ENCODE data around the gene RHOB. TPM values are rescaled to one million over a fixed set of nuclear protein-coding genes. Genes with fewer than 3 reads are reported as not detected.

Gene RHOB
- total and polyA plus RNA-seq, 2 of the 13 experiments (the other 11 are each of a cell fraction or from before 2014, with no cell fraction given), result 192 to 268 TPM

DNA sequence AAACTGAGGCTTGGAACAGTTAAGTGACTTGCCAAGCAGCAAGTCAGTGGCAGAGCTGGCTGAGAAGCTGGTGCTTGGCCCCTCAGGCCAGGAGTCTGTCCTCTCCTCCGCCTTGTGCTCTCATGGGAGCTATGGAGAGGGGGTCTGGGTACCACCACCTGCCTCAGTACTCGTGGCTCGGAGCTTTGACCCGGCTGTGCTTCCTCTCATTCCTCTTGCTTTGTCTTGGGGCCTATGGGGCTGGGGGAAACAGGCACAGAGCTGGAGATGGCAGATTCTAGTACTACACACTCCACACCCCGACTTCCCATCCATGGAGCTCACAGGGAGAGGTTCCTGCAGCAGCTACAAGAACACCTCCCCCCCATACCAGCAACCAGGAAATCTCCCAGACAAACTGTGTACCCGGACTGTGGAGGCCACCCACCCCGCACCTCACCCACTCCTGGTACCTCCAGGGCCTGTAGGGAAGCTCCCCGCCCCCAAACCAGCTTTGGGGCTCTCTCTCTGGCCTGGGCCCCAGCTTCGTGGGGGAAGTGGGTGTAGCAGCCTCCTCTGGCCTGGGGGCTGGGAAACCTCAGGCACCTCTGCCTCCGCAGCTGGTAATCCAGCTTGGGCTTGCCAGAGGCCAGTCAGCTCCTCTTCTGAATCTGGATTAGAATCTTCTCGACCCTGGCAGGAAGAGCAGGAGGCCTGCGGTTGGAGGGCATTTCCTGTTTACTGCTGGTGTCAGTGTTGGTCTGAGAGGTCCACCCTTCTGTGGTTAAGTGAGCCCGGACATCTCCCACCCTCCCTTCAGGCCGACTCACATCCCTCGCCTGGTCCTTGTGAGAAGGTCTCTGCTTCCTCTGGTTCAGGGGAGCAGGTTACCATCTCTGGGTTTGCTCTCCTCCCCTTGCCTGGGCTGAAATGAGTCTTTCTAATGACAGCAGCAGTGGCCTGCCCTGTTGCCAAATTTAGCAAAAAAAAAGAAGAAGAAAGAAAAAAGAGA, 22.3 kb upstream of the RHOB start:
- peaks cover 65% of the 10 kb centered on the region for H3K4me1 ChIP-seq (ENCODE audit: insufficient read depth, low read length)
- DNase-seq (ENCODE audit: low spot score) (no peak), ATAC-seq (no peak), FAIRE-seq (no peak)
- H3K9me3 ChIP-seq (ENCODE audit: low read length), result no peaks in the 10 kb centered on the region
- POLR2A ChIA-PET, result interaction anchor here (1.1 to 8.6 kb wide), 4 partner anchors 14 to 25 kb away, joined by 3 to 95 read pairs (median 19); partner anchors contain the start of gene RHOB
- CTCF ChIA-PET (ENCODE audit: low intra/inter-chr PET ratio, low total read pairs), result no interaction called here
- peak overlapping the region; percentile 2 to 52 (median 6); a peak in 3 of 6 replicates for H3K4me3 ChIP-seq (replicated peaks in 1 of 3; ENCODE audit: insufficient read depth in 1 of 3, low read depth in 2 of 3, low read length in 3 of 3)
- peak overlapping the region; percentile 68 for H3K4me2 ChIP-seq (ENCODE audit: low read depth, low read length)
- no peak overlapping the region for H2AFZ ChIP-seq (ENCODE audit: low read length)
- no TSS peak for BruUV-seq (replicated peaks)
- H3K36me3 ChIP-seq (replicated peaks in 1 of 2; ENCODE audit: control insufficient read depth in 1 of 2, insufficient read depth in 2 of 2, low read length in 2 of 2), result no peaks in the 10 kb centered on the region
- H3K79me2 ChIP-seq (ENCODE audit: insufficient read depth, low read length), result no peaks in the 10 kb centered on the region
- peaks cover 1 to 56% of the 10 kb centered on the region in 2 experiments for H3K27me3 ChIP-seq (ENCODE audit: control insufficient read depth in 1 of 2, insufficient read depth in 2 of 2, low read length in 2 of 2)
- intact Hi-C loops (cut with micrococcal nuclease; ENCODE audit: unreplicated experiment) (no loop called here), in situ Hi-C loops (cut with HindIII; ENCODE audit: extremely low pct_ligation_motif_present, low pct_unique_long_range_greater_than_20kb) (no loop called here)
- H4K20me1 ChIP-seq (ENCODE audit: insufficient read depth, low read length), result no peaks in the 10 kb centered on the region
- peak overlapping the region; percentile 12 for H3K9ac ChIP-seq (ENCODE audit: insufficient read depth, low read depth, low read length)
- whole genome bisulfite sequencing (ENCODE audit: low lambda C conversion rate), result 31% methylated on average over 14 of the region's 15 CpGs
- no peak overlapping the region for H3K27ac ChIP-seq (ENCODE audit: extremely low read length, insufficient read depth, low read length)
- TF ChIP-seq, protein P1, sequence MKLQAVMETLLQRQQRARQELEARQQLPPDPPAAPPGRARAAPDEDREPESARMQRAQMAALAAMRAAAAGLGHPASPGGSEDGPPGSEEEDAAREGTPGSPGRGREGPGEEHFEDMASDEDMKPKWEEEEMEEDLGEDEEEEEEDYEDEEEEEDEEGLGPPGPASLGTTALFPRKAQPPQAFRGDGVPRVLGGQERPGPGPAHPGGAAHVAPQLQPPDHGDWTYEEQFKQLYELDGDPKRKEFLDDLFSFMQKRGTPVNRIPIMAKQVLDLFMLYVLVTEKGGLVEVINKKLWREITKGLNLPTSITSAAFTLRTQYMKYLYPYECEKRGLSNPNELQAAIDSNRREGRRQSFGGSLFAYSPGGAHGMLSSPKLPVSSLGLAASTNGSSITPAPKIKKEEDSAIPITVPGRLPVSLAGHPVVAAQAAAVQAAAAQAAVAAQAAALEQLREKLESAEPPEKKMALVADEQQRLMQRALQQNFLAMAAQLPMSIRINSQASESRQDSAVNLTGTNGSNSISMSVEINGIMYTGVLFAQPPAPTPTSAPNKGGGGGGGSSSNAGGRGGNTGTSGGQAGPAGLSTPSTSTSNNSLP (IDR thresholded peaks at IDR 0.05; ENCODE audit: low read depth, low read length), result no peak
- TF ChIP-seq FOSL2 (CRISPR knock-in tag; IDR thresholded peaks at IDR 0.05) (peak; percentile 8; the same call in 1 of the 2 replicates), ZNF205 (CRISPR knock-in tag; IDR thresholded peaks at IDR 0.05) (peak; percentile 13; the same call in 1 of the 2 replicates), ZNF446 (CRISPR knock-in tag; IDR thresholded peaks at IDR 0.05) (no peak), CBFB (CRISPR knock-in tag; IDR thresholded peaks at IDR 0.05) (no peak), ZNF570 (CRISPR knock-in tag; IDR thresholded peaks at IDR 0.05; ENCODE audit: borderline replicate concordance) (no peak), ZNF577 (CRISPR knock-in tag; IDR thresholded peaks at IDR 0.05; ENCODE audit: borderline replicate concordance, low read depth) (no peak), EP300 (IDR thresholded peaks at IDR 0.05; ENCODE audit: low read depth in 2 of 2, low read length in 2 of 2) (peak in 1 of 2 experiments; percentile 45; a peak in 2 of 4 replicates), EP300 (CRISPR knock-in tag; IDR thresholded peaks at IDR 0.05; ENCODE audit: borderline replicate concordance) (no peak), AHR (CRISPR knock-in tag; IDR thresholded peaks at IDR 0.05) (no peak), ZKSCAN5 (CRISPR knock-in tag; IDR thresholded peaks at IDR 0.05) (no peak), ZNF382 (CRISPR knock-in tag; IDR thresholded peaks at IDR 0.05; ENCODE audit: borderline replicate concordance) (no peak), ZSCAN25 (CRISPR knock-in tag; IDR thresholded peaks at IDR 0.05) (no peak), FOXO1 (CRISPR knock-in tag; IDR thresholded peaks at IDR 0.05) (peak; percentile 25; the same call in 1 of the 2 replicates), SMARCC2 (IDR thresholded peaks at IDR 0.05) (no peak), ZFP36 (IDR thresholded peaks at IDR 0.05; ENCODE audit: borderline replicate concordance, low read depth, low read length, partially characterized antibody) (no peak), DPF2 (CRISPR knock-in tag; IDR thresholded peaks at IDR 0.05; ENCODE audit: borderline replicate concordance, low read depth) (no peak), SIN3B (IDR thresholded peaks at IDR 0.05; ENCODE audit: low read length) (no peak), ZNF367 (CRISPR knock-in tag; IDR thresholded peaks at IDR 0.05; ENCODE audit: borderline replicate concordance) (no peak), NFATC3 (CRISPR knock-in tag; IDR thresholded peaks at IDR 0.05) (no peak), EHMT2 (IDR thresholded peaks at IDR 0.05; ENCODE audit: borderline replicate concordance, low read depth, low read length) (no peak), ZNF891 (CRISPR knock-in tag; IDR thresholded peaks at IDR 0.05) (no peak), GTF2F1 (IDR thresholded peaks at IDR 0.05; ENCODE audit: low read length) (no peak)
- TF ChIP-seq, protein P2, sequence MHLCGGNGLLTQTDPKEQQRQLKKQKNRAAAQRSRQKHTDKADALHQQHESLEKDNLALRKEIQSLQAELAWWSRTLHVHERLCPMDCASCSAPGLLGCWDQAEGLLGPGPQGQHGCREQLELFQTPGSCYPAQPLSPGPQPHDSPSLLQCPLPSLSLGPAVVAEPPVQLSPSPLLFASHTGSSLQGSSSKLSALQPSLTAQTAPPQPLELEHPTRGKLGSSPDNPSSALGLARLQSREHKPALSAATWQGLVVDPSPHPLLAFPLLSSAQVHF (CRISPR knock-in tag; IDR thresholded peaks at IDR 0.05), result no peak
